ENCODE results near the gene LRRC61. TPM values are rescaled to one million over a fixed set of nuclear protein-coding genes. Genes with fewer than 3 reads are reported as not detected.
A peak's percentile ranks its signal among the peaks of the same experiment; 100 is the strongest.
"Not testable (repeated sequence)": the region's sequence is repeated elsewhere in the genome, so short reads cannot be mapped to it uniquely, and the experiment has no call there.

LRRC61 gene
- total RNA-seq (3.7 TPM), polyA plus RNA-seq (11.8 TPM)

DNA sequence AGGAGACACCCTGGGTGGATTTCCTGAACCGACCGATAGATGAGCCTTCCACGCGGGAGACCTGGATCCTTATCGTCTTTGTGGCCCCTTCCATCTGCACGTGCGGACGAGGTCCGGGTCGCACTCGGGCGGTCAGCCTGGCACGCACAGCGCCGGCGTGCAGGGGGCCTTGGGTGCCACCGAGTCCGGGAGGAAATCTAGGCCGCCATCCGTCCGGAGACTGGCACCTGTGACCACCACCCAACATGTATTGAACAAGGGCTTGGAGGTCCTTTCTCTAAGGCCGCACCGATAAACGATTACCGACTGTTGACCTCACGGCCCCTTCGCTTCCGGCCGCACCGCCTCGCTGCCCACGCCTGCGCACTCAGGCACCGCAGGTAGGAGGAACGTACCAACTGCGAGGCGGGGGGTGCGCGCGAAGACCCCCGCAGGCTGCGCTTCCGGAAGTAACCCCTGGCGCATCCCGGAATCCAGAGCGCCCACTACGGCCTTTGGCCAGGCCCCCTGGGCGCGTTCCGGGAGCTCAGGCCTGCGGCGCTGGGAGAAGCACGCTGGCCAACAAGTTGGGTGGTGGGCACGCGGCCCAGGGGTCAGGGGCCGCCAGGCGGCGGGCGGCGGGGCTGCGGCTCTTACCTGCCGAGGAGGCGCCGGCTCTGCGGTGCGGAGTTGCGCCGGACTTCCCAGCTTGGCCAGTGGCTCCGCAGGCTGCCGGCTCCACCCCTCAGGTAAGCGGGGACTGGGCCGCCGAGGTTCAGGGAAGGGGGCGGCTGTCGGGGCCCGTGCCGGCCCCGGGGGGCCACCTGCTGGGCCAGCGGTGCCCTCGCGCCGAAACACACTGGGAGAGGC is at the start of gene LRRC61, which contains the start of gene ACTR3C:
TSS of gene LRRC61 (plus strand) at position 523 of the 849 bp plus-strand sequence. CDS start 13,507 bp downstream, outside the sequence.
TSS of gene ACTR3C (minus strand) at position 713 of the 849 bp plus-strand sequence. CDS start 28,249 bp downstream, outside the sequence.
- DNase-seq (ENCODE audit: extremely low spot score) = no peak
- Histone ChIP-seq H3K4me3 (ENCODE audit: low read depth, low read length) (peak within 1 kb of the TSS; percentile 78), H3K4me1 (ENCODE audit: insufficient read depth) (no peaks in the 10 kb centered on the region), H3K27ac (ENCODE audit: low read depth) (peak within 1 kb of the TSS; percentile 83), H3K36me3 (ENCODE audit: insufficient read depth) (no peaks in the 10 kb centered on the region)
- 7% methylated on average over 82 of the region's 82 CpGs for WGBS

DNA sequence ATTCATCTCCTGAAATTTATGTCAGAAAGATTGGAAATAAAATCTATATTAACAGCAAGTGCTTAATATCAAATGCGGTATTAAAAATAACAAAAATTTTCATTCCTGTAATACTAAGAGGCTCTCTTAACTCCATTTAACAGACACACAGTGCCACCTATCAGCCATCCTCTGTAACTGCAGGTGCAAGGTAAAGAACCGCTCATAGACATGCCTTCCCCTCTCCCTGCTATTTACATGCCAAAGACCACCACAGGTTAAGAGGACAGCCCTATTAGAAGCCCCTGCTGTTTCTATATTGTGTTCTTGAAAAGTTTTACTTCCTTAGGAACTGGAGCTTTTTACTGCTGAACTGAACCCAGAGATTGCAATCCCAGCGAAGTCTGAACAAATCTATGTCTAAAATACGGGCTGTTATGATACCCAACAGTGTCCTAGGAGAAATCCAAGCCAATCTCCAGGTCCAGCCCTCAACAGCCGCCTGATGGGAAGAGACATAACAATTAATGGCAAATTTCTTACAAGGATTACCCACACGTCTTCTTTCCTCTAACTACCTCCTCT is 46.9 kb upstream of the LRRC61 start:
- 48% methylated on average over 6 of the region's 6 CpGs for WGBS
- not testable (repeated sequence) for H3K36me3 ChIP-seq (ENCODE audit: insufficient read depth); H3K4me1 ChIP-seq (ENCODE audit: insufficient read depth); H3K27ac ChIP-seq (ENCODE audit: low read depth); DNase-seq (ENCODE audit: extremely low spot score); H3K4me3 ChIP-seq (ENCODE audit: low read depth, low read length)

DNA sequence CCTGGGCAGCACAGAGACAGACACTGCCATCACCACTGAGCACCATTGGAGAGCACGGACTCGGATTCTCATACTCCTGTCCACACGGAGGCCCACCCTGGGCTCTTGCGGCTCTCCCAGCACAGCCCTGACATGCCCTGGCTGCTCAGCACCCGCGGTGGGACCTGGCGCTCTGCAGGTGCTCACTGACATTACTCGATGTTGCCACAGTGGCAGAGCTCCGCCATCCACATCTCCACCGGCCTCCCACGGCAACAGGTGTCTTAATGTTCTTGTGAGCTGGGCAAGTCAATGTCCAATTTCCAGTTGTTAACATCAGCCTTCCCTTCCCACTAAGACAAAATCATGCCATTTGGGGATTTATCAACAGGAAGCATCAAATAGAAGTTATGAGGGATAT is 44.8 kb upstream of the LRRC61 start:
- H3K4me1 ChIP-seq (ENCODE audit: insufficient read depth); H3K4me3 ChIP-seq (ENCODE audit: low read depth, low read length); H3K27ac ChIP-seq (ENCODE audit: low read depth); DNase-seq (ENCODE audit: extremely low spot score); H3K36me3 ChIP-seq (ENCODE audit: insufficient read depth): not testable (repeated sequence)
- 91% methylated on average over 11 of the region's 11 CpGs for WGBS

DNA sequence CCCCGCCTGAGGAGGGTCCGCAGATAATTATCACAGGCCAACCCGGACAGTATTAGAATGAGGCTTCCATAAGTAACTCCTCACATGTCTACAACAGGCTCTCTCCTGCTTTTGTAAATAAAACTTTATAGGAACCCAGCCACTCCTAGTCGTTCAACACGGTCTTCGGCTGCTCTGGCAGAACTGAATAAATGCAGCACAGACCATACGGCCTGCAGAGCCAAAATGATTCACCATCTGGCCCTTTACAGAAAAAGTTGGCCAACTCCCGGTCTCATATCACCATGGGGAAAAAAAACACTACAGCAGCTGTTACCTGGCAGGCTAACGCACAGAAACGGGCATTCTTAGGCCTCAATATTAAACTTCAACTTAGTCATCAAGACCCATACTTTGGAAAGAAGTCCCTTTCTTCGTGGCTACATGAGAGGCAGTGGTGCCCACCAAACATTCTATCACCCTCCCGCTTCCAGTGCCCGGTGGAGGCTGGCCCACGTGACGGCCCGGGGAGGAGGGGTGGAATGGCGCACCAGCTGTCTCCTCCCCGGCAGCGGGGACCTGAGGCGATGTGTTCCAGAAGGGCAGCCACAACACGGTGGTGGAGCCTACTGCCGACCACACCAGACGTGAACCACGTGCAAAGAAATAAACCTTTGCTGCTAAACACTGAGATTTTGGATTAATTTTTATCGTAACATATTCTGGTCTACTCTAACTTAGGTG is 41.3 kb upstream of the LRRC61 start:
- not testable (repeated sequence) for H3K4me1 ChIP-seq (ENCODE audit: insufficient read depth); DNase-seq (ENCODE audit: extremely low spot score); H3K27ac ChIP-seq (ENCODE audit: low read depth); H3K4me3 ChIP-seq (ENCODE audit: low read depth, low read length); H3K36me3 ChIP-seq (ENCODE audit: insufficient read depth)
- WGBS = 85% methylated on average over 15 of the region's 25 CpGs

- not testable (repeated sequence) for H3K4me1 ChIP-seq (ENCODE audit: insufficient read depth); H3K36me3 ChIP-seq (ENCODE audit: insufficient read depth); DNase-seq (ENCODE audit: extremely low spot score); H3K4me3 ChIP-seq (ENCODE audit: low read depth, low read length); H3K27ac ChIP-seq (ENCODE audit: low read depth)
- WGBS = 56% methylated on average over 2 of the region's 3 CpGs
Measured at GRCh38 chr7:150283111-150283510, 40.0 kb upstream of the LRRC61 start.

GRCh38 chr7:150283608-150284007 is 39.5 kb upstream of the LRRC61 start:
- not testable (repeated sequence) for H3K27ac ChIP-seq (ENCODE audit: low read depth); DNase-seq (ENCODE audit: extremely low spot score); H3K4me3 ChIP-seq (ENCODE audit: low read depth, low read length); H3K4me1 ChIP-seq (ENCODE audit: insufficient read depth); H3K36me3 ChIP-seq (ENCODE audit: insufficient read depth)
- 92% methylated on average over 6 of the region's 6 CpGs for WGBS

DNA sequence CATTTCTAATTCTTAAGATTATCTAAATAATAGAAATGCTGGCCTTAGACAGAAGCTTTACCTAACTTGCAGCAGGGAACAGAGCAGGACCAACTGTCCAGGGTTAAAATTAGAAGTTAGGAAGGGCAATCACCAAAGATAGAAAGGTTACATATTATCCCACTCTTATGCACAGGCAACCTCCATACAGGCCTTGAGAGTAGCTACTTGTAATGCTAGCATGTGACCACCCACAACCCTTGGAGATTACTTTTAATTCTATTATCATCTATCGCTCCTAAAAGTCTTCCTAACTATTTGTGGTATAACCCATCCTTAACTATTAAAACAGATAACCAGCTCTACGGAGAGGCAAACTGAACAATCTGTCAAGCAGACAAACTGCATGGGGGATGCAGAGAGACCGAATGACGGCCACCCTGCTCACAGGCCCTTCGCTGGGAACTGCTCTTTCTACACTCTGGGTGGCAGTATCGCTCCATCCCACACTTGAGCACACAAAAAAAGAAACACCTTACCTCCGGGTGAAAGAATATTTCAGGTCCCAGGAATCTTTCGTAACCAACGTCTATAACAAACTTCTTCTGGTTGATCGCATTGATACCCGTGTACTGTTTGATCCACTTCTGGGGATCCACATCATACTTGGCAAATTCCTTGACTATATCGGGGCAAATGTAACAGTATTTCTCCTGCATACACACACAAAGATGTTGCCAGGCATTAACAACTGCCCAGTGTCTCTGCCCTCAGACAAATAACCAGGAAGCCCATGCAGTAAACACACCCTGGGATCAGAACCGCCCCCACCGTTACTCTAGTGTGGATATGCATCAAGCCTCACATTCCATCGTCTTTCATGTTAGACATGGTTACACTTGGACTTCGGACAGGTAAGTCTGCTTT is 37.1 kb upstream of the LRRC61 start:
- not testable (repeated sequence) for H3K4me3 ChIP-seq (ENCODE audit: low read depth, low read length); H3K27ac ChIP-seq (ENCODE audit: low read depth); H3K4me1 ChIP-seq (ENCODE audit: insufficient read depth); H3K36me3 ChIP-seq (ENCODE audit: insufficient read depth); DNase-seq (ENCODE audit: extremely low spot score)
- WGBS = 31% methylated on average over 16 of the region's 16 CpGs

GRCh38 chr7:150287815-150288214 is 35.3 kb upstream of the LRRC61 start:
- not testable (repeated sequence) for H3K27ac ChIP-seq (ENCODE audit: low read depth); DNase-seq (ENCODE audit: extremely low spot score); H3K36me3 ChIP-seq (ENCODE audit: insufficient read depth); H3K4me3 ChIP-seq (ENCODE audit: low read depth, low read length); H3K4me1 ChIP-seq (ENCODE audit: insufficient read depth)
- WGBS = 82% methylated on average over 7 of the region's 7 CpGs

- H3K27ac ChIP-seq (ENCODE audit: low read depth); DNase-seq (ENCODE audit: extremely low spot score); H3K36me3 ChIP-seq (ENCODE audit: insufficient read depth); H3K4me1 ChIP-seq (ENCODE audit: insufficient read depth); H3K4me3 ChIP-seq (ENCODE audit: low read depth, low read length): not testable (repeated sequence)
- 94% methylated on average over 5 of the region's 6 CpGs for WGBS
Measured at GRCh38 chr7:150288816-150289215, 34.3 kb upstream of the LRRC61 start.

GRCh38 chr7:150290317-150290716 is 32.8 kb upstream of the LRRC61 start:
- H3K27ac ChIP-seq (ENCODE audit: low read depth); H3K4me3 ChIP-seq (ENCODE audit: low read depth, low read length); H3K36me3 ChIP-seq (ENCODE audit: insufficient read depth); DNase-seq (ENCODE audit: extremely low spot score); H3K4me1 ChIP-seq (ENCODE audit: insufficient read depth): not testable (repeated sequence)
- WGBS = 41% methylated on average over 6 of the region's 6 CpGs

DNA sequence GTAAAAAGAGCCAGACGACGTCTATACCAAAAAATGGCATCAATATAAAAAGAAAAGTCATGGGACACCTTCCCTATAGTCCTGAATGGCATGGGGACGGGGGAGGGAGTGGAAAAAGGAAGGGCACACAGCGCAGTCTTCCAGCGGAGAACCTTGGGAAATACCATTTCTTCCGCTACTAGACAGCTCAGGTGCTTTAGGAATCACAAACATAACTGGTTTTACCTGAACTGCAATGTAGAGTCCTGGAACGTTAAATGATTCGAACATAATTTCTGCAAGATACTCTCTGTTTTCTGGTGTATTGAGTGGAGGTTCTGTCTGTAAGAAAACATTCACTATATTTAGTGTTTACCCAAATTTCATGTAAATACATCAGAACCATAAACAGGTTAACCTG is 28.1 kb upstream of the LRRC61 start:
- not testable (repeated sequence) for H3K27ac ChIP-seq (ENCODE audit: low read depth); H3K36me3 ChIP-seq (ENCODE audit: insufficient read depth); H3K4me1 ChIP-seq (ENCODE audit: insufficient read depth); H3K4me3 ChIP-seq (ENCODE audit: low read depth, low read length); DNase-seq (ENCODE audit: extremely low spot score)
- WGBS = 85% methylated on average over 8 of the region's 8 CpGs

DNA sequence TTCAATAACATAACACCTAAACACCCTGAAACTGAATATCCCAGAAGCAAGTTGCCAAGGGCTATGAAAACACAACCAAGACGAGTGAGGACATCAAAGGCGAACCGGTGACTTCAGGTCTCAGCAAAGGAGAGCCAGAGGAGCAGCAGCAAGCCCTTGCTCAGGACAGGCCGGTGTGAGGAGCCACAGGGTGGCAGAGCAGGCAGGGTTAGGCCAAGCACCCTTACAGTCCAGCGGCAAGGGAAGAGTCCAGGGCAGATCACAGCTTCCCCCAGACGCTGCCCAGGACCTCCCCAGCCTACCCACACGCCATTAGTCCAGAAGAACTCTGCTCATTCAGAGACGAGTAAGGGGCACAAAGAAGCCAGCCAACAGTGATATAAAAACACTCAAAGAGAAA is 27.5 kb upstream of the LRRC61 start:
- H3K4me1 ChIP-seq (ENCODE audit: insufficient read depth); H3K27ac ChIP-seq (ENCODE audit: low read depth); H3K4me3 ChIP-seq (ENCODE audit: low read depth, low read length); H3K36me3 ChIP-seq (ENCODE audit: insufficient read depth); DNase-seq (ENCODE audit: extremely low spot score): not testable (repeated sequence)
- 56% methylated on average over 3 of the region's 8 CpGs for WGBS

GRCh38 chr7:150296802-150297201 is 26.4 kb upstream of the LRRC61 start:
- not testable (repeated sequence) for H3K27ac ChIP-seq (ENCODE audit: low read depth); DNase-seq (ENCODE audit: extremely low spot score); H3K36me3 ChIP-seq (ENCODE audit: insufficient read depth); H3K4me3 ChIP-seq (ENCODE audit: low read depth, low read length); H3K4me1 ChIP-seq (ENCODE audit: insufficient read depth)
- 79% methylated on average over 9 of the region's 10 CpGs for WGBS
